GM12878 (cell line): ENCODE data around the gene BEST3. TPM values are rescaled to one million over a fixed set of nuclear protein-coding genes. Genes with fewer than 3 reads are reported as not detected.

Experiments
- ATAC-seq: fragments of 200-7000 bp; cut with Tn5 transposase; 3 replicates; pipeline ENCODE4 v1.9.1; 2020; ENCODE audit warnings: mild to moderate bottlenecking, moderate library complexity
- BruUV-seq: library from RNA; stranded (reverse); fragments of 400-500 nt; replicated peaks from 2 replicates; lab custom pipeline; 2021; lab: Mats Ljungman, UMichigan
- CTCF ChIA-PET: fragments of 300-600 bp; sonication (Branson Sonifier 250); formaldehyde crosslinking; extraction: SDS; loops from one replicate; lab custom pipeline; 2021; ENCODE audit warnings: inconsistent platforms; lab: Yijun Ruan, JAX
- POLR2A ChIA-PET: fragments of 350-600 bp; formaldehyde crosslinking; extraction: SDS; loops from one replicate; lab custom pipeline; 2021; ENCODE audit warnings: inconsistent platforms; lab: Charles Lee
- RAD21 ChIA-PET: fragments of 300-600 bp; sonication (Branson Sonifier 250); formaldehyde crosslinking; loops from one replicate; lab custom pipeline; 2023; ENCODE audit warnings: antibody characterized with exemption; ENCODE audit not compliant: unreplicated experiment; lab: Charles Lee
- SMC1A ChIA-PET: fragments of 300-600 bp; sonication (Branson Sonifier 250); formaldehyde crosslinking; loops from one replicate; lab custom pipeline; 2023; ENCODE audit not compliant: unreplicated experiment, uncharacterized antibody; lab: Charles Lee
- DNase-seq: peaks from one replicate; pipeline ENCODE4 v3.0.0-alpha.2; 2011; ENCODE audit warnings: low read depth, low spot score
- FAIRE-seq: peaks from 3 replicates; lab custom pipeline; 2011; peaks lifted over from hg19 to GRCh38; lab: Jason Lieb, UNC
- H2AFZ ChIP-seq: 2 replicates; pipeline ENCODE4 v1.6.0; 2011; ENCODE audit warnings: low read depth, low read length, control low read depth; ENCODE audit not compliant: control insufficient read depth
- H3K27ac ChIP-seq: 2 replicates; pipeline ENCODE4 v1.5.1; 2011; ENCODE audit warnings: control low read depth; ENCODE audit not compliant: control insufficient read depth, insufficient read depth
- H3K27me3 ChIP-seq, 2 experiments: replicated peaks in 1 of 2; 2 replicates each; pipeline versions ENCODE4 v1.6.0 to v1.6.1; 2011; ENCODE audit warnings: low read length in 1 of 2; ENCODE audit not compliant: control insufficient read depth in 2 of 2, insufficient read depth in 2 of 2
- H3K36me3 ChIP-seq, 2 experiments: 2 replicates each; pipeline ENCODE4 v1.5.1; 2011; ENCODE audit warnings: low read length in 1 of 2; ENCODE audit not compliant: control insufficient read depth in 2 of 2, insufficient read depth in 2 of 2
- H3K4me1 ChIP-seq: 2 replicates; pipeline ENCODE4 v1.6.1; 2011; ENCODE audit warnings: mild to moderate bottlenecking, low read length, moderate library complexity, mixed read lengths; ENCODE audit not compliant: control insufficient read depth, insufficient read depth
- H3K4me2 ChIP-seq: 2 replicates; pipeline ENCODE4 v1.6.0; 2011; ENCODE audit warnings: control low read depth; ENCODE audit not compliant: control insufficient read depth, insufficient read depth
- H3K4me3 ChIP-seq: fragments of 200-600 bp; sonication (generic); 2 replicates; pipeline ENCODE4 v1.5.1; 2016
- H3K79me2 ChIP-seq: 2 replicates; pipeline ENCODE4 v1.6.0; 2011; ENCODE audit warnings: low read length; ENCODE audit not compliant: control insufficient read depth, insufficient read depth
- H3K9ac ChIP-seq: 2 replicates; pipeline ENCODE4 v1.8.0; 2011; ENCODE audit warnings: low read length, control low read depth, mixed read lengths; ENCODE audit not compliant: control insufficient read depth, insufficient read depth
- H3K9me3 ChIP-seq: replicated peaks from 3 replicates; pipeline ENCODE4 v1.5.1; 2011; ENCODE audit warnings: mild to moderate bottlenecking, low read length; ENCODE audit not compliant: control insufficient read depth, insufficient read depth
- H4K20me1 ChIP-seq: 2 replicates; pipeline ENCODE4 v1.6.0; 2011; ENCODE audit not compliant: control insufficient read depth, insufficient read depth
- HDAC2 ChIP-seq: fragments of 200-600 bp; sonication (generic); IDR thresholded peaks from 2 replicates; pipeline ENCODE4 v1.6.1; 2017
- LARP7 ChIP-seq: fragments of 450-650 bp; IDR thresholded peaks from 2 replicates; pipeline ENCODE4 v1.6.1; 2017; ENCODE audit warnings: mild to moderate bottlenecking
- NBN ChIP-seq: fragments of 450-650 bp; IDR thresholded peaks from 2 replicates; pipeline ENCODE4 v1.6.1; 2016
- SREBF2 ChIP-seq: IDR thresholded peaks from 2 replicates; pipeline ENCODE4 v1.6.1; 2012; ENCODE audit warnings: mild to moderate bottlenecking, low read length
- WGBS: methylation state at CpG from one replicate; pipeline ENCODE4 v1.1.6; 2016; ENCODE audit warnings: low lambda C conversion rate; ENCODE audit not compliant: insufficient replicate concordance, insufficient coverage; ENCODE audit errors: missing lambda C conversion rate; 5-methylcytosine and 5-hydroxymethylcytosine counted together
- in situ Hi-C: fragments of 300-500 bp; cut with MboI; formaldehyde crosslinking; loops from 9 replicates; pipeline ENCODE4 v1.14.3; 2018; ENCODE audit warnings: mixed read lengths
- intact Hi-C: fragments of 100-400 bp; cut with micrococcal nuclease; formaldehyde crosslinking; loops from one replicate; pipeline ENCODE4 v1.14.2; 2022; ENCODE audit not compliant: unreplicated experiment
- polyA plus RNA-seq, 11 experiments: library from polyadenylated mRNA; depleted of rRNA in 4 of 11; unstranded in 6 of 11; stranded (reverse) in 5 of 11; fragments of >200 nt; fragmentation: Nextera tagmentation in 4 of 11; fragmentation: Illumina TruSeq in 1 of 11; extraction: Ambion mirVana in 4 of 11; extraction: Trizol in 1 of 11; gene quantifications; 1 replicate in 1 of 11; 2 replicates in 10 of 11; pipeline versions ENCODE4 v1.2.1 to v1.2.3, GENCODE V29; 2011 to 2016; ENCODE audit warnings: inconsistent platforms in 2 of 11, missing spikeins in 2 of 11, low read depth in 1 of 11
- total RNA-seq, 4 experiments: library from RNA; depleted of rRNA in 3 of 4; stranded (reverse); fragments of >200 nt in 3 of 4; fragmentation: Illumina TruSeq in 1 of 4; extraction: Trizol in 1 of 4; gene quantifications; 2 replicates each; pipeline versions ENCODE4 v1.2.1 to v1.2.3, GENCODE V29; 2013 to 2021
- TF ChIP-seq, protein P1 (sequence below): IDR thresholded peaks from 2 replicates; pipeline ENCODE4 v1.6.1; 2012; ENCODE audit warnings: low read depth, low read length, improper control_type of control experiment
- TF ChIP-seq, protein P2 (sequence below): IDR thresholded peaks from 2 replicates; pipeline ENCODE4 v1.6.1; 2011; ENCODE audit warnings: borderline replicate concordance, low read depth, mild to moderate bottlenecking, moderate library complexity, low read length; ENCODE audit not compliant: insufficient read depth, poor library complexity, severe bottlenecking

BEST3 gene
- total and polyA plus RNA-seq, 10 of the 15 experiments (the other 5 are each of a cell fraction or from before 2014, with no cell fraction given): not detected

DNA sequence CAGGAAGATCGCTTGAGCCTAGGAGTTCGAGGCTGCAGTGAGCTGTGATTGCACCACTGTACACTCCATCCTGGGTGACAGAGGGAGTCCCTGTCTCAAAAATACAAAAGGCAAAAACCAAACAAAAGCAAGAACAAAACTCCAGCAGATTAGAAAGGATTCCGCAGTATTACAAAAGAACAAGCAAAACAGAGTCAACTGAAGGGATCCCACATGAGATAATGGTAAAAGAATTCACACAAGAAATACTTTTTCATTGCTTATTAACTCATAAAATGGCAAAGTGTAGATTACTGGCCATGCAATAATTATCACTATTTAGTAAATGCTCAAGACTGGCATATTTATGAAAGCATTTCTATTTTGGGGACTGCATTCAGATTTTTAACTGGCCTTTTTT is 35.4 kb downstream of the BEST3 start (continued):
- TF ChIP-seq, protein P1, sequence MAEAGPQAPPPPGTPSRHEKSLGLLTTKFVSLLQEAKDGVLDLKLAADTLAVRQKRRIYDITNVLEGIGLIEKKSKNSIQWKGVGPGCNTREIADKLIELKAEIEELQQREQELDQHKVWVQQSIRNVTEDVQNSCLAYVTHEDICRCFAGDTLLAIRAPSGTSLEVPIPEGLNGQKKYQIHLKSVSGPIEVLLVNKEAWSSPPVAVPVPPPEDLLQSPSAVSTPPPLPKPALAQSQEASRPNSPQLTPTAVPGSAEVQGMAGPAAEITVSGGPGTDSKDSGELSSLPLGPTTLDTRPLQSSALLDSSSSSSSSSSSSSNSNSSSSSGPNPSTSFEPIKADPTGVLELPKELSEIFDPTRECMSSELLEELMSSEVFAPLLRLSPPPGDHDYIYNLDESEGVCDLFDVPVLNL: no peak
- no peak for TF ChIP-seq NBN

DNA sequence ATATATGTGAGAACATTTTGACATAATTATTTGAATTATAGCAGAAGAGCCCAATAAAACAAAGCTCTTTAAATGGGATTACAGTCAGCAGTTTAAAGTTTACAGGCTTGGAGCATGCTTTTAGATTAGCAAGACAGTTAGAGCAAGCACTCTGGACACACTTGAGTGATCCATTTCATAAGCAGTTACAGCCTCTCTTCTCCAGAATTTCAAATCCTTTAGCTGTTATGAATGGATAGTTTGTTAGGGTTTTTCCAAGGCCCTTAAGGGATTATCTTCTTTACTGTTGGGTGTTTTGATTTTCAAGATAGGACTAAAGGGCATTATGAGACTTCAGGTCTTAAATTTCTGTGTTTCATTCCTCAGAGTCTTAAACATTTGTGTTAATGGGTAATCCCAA is 36.3 kb downstream of the BEST3 start:
- Histone ChIP-seq H3K9me3 (no peaks in the 10 kb centered on the region), H3K27ac (no peak overlapping the region), H3K36me3 (no peaks in the 10 kb centered on the region), H3K4me1 (no peaks in the 10 kb centered on the region), H4K20me1 (no peaks in the 10 kb centered on the region), H3K9ac (no peak overlapping the region), H3K4me3 (no peak overlapping the region), H3K27me3 (peaks cover 0 to 3% of the 10 kb centered on the region in 2 experiments; a peak in 2 of 4 replicates), H3K79me2 (no peaks in the 10 kb centered on the region), H3K4me2 (no peak overlapping the region), H2AFZ (no peak overlapping the region)
- BruUV-seq: no TSS peak
- DNase-seq (no peak), FAIRE-seq (no peak), ATAC-seq (no peak)
- RAD21 ChIA-PET: no interaction called here
- SMC1A ChIA-PET: interaction anchor here (1.6 kb wide), 1 partner anchor 10 kb away, joined by 4 read pairs; no protein-coding TSS in a partner anchor
- POLR2A ChIA-PET: interaction anchor here (0.6 kb wide), 1 partner anchor 506 kb away, joined by 5 read pairs; no protein-coding TSS in a partner anchor
- intact Hi-C loops (no loop called here), in situ Hi-C loops (no loop called here)
- no peak for TF ChIP-seq HDAC2
- no peak for TF ChIP-seq SREBF2
- CTCF ChIA-PET: interaction anchor here (1.0 to 1.8 kb wide), 2 partner anchors 10 to 27 kb away, joined by 3 to 7 read pairs; no protein-coding TSS in a partner anchor

DNA sequence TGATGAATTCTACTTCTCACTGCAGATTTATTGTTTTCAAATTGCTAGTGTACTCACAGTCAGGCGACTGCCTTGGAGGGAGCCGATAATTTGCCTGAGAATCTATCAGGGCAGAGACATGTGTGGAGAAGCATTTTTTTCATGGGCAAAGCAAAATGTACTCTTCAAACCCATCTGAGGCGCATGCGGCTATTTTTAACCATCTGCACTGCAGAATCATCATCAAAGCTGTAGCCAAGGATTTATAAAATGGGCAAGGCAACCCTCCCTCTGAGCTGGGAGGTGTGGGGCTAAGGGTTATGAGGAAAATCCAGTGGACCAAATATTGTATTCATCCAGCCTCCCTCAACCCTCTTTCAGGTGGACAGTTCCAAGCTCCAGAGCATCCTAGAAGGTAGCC is 37.7 kb downstream of the BEST3 start:
- no peaks in the 10 kb centered on the region for H3K36me3 ChIP-seq
- TF ChIP-seq LARP7: no peak
- TF ChIP-seq, protein P2, sequence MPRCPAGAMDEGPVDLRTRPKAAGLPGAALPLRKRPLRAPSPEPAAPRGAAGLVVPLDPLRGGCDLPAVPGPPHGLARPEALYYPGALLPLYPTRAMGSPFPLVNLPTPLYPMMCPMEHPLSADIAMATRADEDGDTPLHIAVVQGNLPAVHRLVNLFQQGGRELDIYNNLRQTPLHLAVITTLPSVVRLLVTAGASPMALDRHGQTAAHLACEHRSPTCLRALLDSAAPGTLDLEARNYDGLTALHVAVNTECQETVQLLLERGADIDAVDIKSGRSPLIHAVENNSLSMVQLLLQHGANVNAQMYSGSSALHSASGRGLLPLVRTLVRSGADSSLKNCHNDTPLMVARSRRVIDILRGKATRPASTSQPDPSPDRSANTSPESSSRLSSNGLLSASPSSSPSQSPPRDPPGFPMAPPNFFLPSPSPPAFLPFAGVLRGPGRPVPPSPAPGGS: no peak
- TF ChIP-seq, all 136 proteins: peak for 0
- RAD21 ChIA-PET: no interaction called here
- no peak overlapping the region for H3K27ac ChIP-seq
- intact Hi-C loops (no loop called here), in situ Hi-C loops (no loop called here)
- DNase-seq (no peak), FAIRE-seq (no peak), ATAC-seq (no peak)
- no peak overlapping the region for H2AFZ ChIP-seq
- no peak overlapping the region for H3K9ac ChIP-seq
- no peaks in the 10 kb centered on the region for H3K4me1 ChIP-seq
- SMC1A ChIA-PET: interaction anchor here (1.6 kb wide), 1 partner anchor 11 kb away, joined by 4 read pairs; no protein-coding TSS in a partner anchor
- POLR2A ChIA-PET: no interaction called here
- CTCF ChIA-PET: no interaction called here
- H3K4me3 ChIP-seq: no peak overlapping the region
- no peaks in the 10 kb centered on the region for H3K79me2 ChIP-seq
- WGBS: 84% methylated on average over 4 of the region's 4 CpGs
- no peaks in the 10 kb centered on the region for H4K20me1 ChIP-seq
- peaks cover 0 to 3% of the 10 kb centered on the region in 2 experiments; a peak in 2 of 4 replicates for H3K27me3 ChIP-seq
- no peaks in the 10 kb centered on the region for H3K9me3 ChIP-seq
- BruUV-seq: no TSS peak
- H3K4me2 ChIP-seq: no peak overlapping the region
